Skeletal muscle tissue (tissue), 4 donors: ENCODE measurements around the gene EPHA8. TPM values are rescaled to one million over a fixed set of nuclear protein-coding genes. Genes with fewer than 3 reads are reported as not detected.

Experiments
- H3K27ac ChIP-seq: one replicate; pipeline ENCODE4 v1.7.0; 2013; ENCODE audit warnings: mild to moderate bottlenecking, low read depth, low read length, inconsistent platforms
- H3K27me3 ChIP-seq, 3 donors: one replicate each; pipeline ENCODE4 v1.7.0; 2013; ENCODE audit warnings: low read length in 3 of 3; ENCODE audit not compliant: control insufficient read depth in 3 of 3, insufficient read depth in 3 of 3
- H3K36me3 ChIP-seq, 3 donors: one replicate each; pipeline ENCODE4 v1.7.0; 2013; ENCODE audit warnings: low read length in 3 of 3; ENCODE audit not compliant: control insufficient read depth in 3 of 3, insufficient read depth in 3 of 3
- H3K4me1 ChIP-seq, 3 donors: one replicate each; pipeline ENCODE4 v1.7.0; 2013; ENCODE audit warnings: low read length in 3 of 3, mild to moderate bottlenecking in 3 of 3; ENCODE audit not compliant: control insufficient read depth in 3 of 3, insufficient read depth in 3 of 3
- H3K4me3 ChIP-seq, 3 donors: one replicate each; pipeline ENCODE4 v1.7.0; 2013; ENCODE audit warnings: low read length in 3 of 3
- H3K9ac ChIP-seq, 3 donors: one replicate each; pipeline ENCODE4 v1.7.0; 2013; ENCODE audit warnings: low read length in 3 of 3, mild to moderate bottlenecking in 3 of 3, moderate library complexity in 2 of 3, low read depth in 1 of 3
- H3K9me3 ChIP-seq, 3 donors: one replicate each; pipeline ENCODE4 v1.7.0; 2013; ENCODE audit warnings: low read length in 3 of 3; ENCODE audit not compliant: control insufficient read depth in 3 of 3
- total RNA-seq: library from RNA; depleted of rRNA; stranded (reverse); fragments of >200 nt; gene quantifications from one replicate; pipeline ENCODE4 v1.2.3, GENCODE V29; 2014
- donor health status: Osteomylitis.

EPHA8 gene
- total RNA-seq, 1 donor from 2014 or later, result not detected

GRCh38 chr1:22545141-22545540 lies 18.1 kb upstream of the EPHA8 start:
- Histone ChIP-seq H3K27me3 (peaks cover 31 to 53% (median 52%) of the 10 kb centered on the region in 3 donors), H3K4me1 (peaks cover 0 to 3% (median 0%) of the 10 kb centered on the region in 3 donors), H3K9ac (no peak overlapping the region), H3K27ac (no peak overlapping the region), H3K9me3 (no peaks in the 10 kb centered on the region), H3K4me3 (no peak overlapping the region), H3K36me3 (no peaks in the 10 kb centered on the region)

GRCh38 chr1:22547186-22547817 lies 16.0 kb upstream of the EPHA8 start:
- no peaks in the 10 kb centered on the region for H3K9me3 ChIP-seq
- H3K27ac ChIP-seq, result no peak overlapping the region
- H3K4me3 ChIP-seq, result no peak overlapping the region
- peaks cover 36 to 63% (median 59%) of the 10 kb centered on the region in 3 donors for H3K27me3 ChIP-seq
- peaks cover 0 to 3% (median 0%) of the 10 kb centered on the region in 3 donors for H3K4me1 ChIP-seq
- H3K36me3 ChIP-seq, result no peaks in the 10 kb centered on the region
- H3K9ac ChIP-seq, result no peak overlapping the region

- no peaks in the 10 kb centered on the region for H3K36me3 ChIP-seq
- H3K9ac ChIP-seq, result no peak overlapping the region
- H3K27ac ChIP-seq, result no peak overlapping the region
- H3K9me3 ChIP-seq, result no peaks in the 10 kb centered on the region
- no peak overlapping the region for H3K4me3 ChIP-seq
- peaks cover 42 to 63% (median 60%) of the 10 kb centered on the region in 3 donors for H3K27me3 ChIP-seq
- peaks cover 0 to 3% (median 0%) of the 10 kb centered on the region in 3 donors for H3K4me1 ChIP-seq
Observed at GRCh38 chr1:22547818-22548462, 15.3 kb upstream of the EPHA8 start.

- Histone ChIP-seq H3K9ac (no peak overlapping the region), H3K27ac (no peak overlapping the region), H3K36me3 (no peaks in the 10 kb centered on the region), H3K4me1 (peaks cover 0 to under 1% (median 0%) of the 10 kb centered on the region in 3 donors), H3K9me3 (no peaks in the 10 kb centered on the region), H3K4me3 (no peak overlapping the region), H3K27me3 (peaks cover 54 to 76% (median 73%) of the 10 kb centered on the region in 3 donors)
Observed at GRCh38 chr1:22550021-22550420, 13.3 kb upstream of the EPHA8 start.

DNA sequence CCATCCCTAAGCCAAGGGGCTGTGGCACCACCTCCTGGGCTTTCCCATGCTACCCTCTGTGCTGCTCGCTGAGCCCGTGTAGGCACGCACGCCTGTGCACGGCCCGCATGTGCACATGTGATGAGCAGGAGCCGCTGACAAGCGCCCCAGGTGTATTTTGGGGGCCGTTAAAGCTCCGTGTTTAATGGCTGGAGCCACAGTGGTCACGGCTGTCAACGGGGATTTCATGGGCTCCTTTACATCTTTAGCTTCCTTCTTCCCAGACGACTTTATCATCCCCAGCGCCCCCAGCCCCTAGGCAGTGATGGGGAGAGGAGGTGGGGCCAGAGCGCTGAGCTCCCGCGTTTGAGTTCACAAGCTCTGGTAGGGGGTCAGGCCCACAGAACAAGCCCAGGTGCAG lies 11.7 kb upstream of the EPHA8 start:
- peaks cover 56 to 76% (median 73%) of the 10 kb centered on the region in 3 donors for H3K27me3 ChIP-seq
- H3K4me1 ChIP-seq, result no peaks in the 10 kb centered on the region
- H3K4me3 ChIP-seq, result no peak overlapping the region
- H3K27ac ChIP-seq, result no peak overlapping the region
- no peaks in the 10 kb centered on the region for H3K36me3 ChIP-seq
- no peaks in the 10 kb centered on the region for H3K9me3 ChIP-seq
- H3K9ac ChIP-seq, result no peak overlapping the region

DNA sequence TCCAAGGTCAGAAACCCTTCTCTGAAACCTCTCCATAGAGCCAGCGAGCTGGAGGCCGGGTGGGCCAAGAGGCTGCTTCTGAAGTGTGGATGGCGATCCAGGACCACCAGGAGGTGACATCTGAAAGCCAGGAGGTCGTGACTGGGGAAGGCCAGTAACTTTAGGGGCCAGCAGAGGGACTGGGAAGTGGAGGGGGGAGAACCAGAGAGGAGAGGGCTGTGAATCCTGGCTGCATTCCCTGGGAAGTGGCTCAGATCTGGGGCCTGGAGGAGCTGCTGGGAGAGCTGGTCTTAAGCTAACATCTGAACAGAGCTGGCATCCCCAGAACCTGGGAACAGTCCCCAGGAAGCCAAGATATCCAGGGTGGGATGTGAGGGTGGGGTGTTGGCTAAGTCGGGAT lies 11.3 kb upstream of the EPHA8 start:
- Histone ChIP-seq H3K27me3 (peaks cover 56 to 76% (median 73%) of the 10 kb centered on the region in 3 donors), H3K4me3 (no peak overlapping the region), H3K4me1 (no peaks in the 10 kb centered on the region), H3K9me3 (no peaks in the 10 kb centered on the region), H3K36me3 (no peaks in the 10 kb centered on the region), H3K27ac (no peak overlapping the region), H3K9ac (no peak overlapping the region)

- Histone ChIP-seq H3K9me3 (no peaks in the 10 kb centered on the region), H3K4me1 (no peaks in the 10 kb centered on the region), H3K27ac (no peak overlapping the region), H3K4me3 (no peak overlapping the region), H3K9ac (no peak overlapping the region), H3K36me3 (no peaks in the 10 kb centered on the region), H3K27me3 (peaks cover 59 to 78% (median 71%) of the 10 kb centered on the region in 3 donors)
Observed at GRCh38 chr1:22553104-22553880, 10.0 kb upstream of the EPHA8 start.

DNA sequence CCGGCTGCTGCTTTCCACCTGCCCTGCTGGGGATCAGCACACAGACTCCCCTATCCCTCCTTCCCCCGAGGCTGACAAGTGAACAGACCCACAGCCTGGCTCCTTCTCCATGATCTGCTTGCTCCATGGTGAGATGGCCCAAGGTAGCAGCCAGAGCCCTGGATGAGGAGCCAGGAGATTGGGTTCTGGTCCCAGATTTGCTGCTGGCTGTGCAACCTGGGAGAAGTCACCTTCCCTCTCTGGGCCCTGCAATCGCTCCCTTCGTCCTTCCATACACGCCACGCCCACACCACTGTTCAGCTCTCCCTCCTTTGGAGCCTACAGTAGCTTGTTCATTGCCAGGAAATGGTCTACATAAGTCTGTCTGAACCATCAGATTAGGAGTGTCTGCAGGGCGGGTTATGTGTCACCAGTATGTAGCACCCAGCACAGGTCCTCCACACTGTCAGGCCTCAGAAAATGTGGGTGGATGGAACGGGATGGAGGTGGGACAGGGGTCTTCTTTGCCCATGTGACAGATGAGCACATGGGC lies 9.2 kb upstream of the EPHA8 start:
- Histone ChIP-seq H3K9ac (no peak overlapping the region), H3K9me3 (no peaks in the 10 kb centered on the region), H3K27ac (no peak overlapping the region), H3K4me1 (no peaks in the 10 kb centered on the region), H3K36me3 (no peaks in the 10 kb centered on the region), H3K27me3 (peaks cover 55 to 73% (median 65%) of the 10 kb centered on the region in 3 donors), H3K4me3 (no peak overlapping the region)

- Histone ChIP-seq H3K9me3 (no peaks in the 10 kb centered on the region), H3K27ac (no peak overlapping the region), H3K4me1 (no peaks in the 10 kb centered on the region), H3K4me3 (no peak overlapping the region), H3K36me3 (no peaks in the 10 kb centered on the region), H3K9ac (no peak overlapping the region), H3K27me3 (peaks cover 64 to 73% (median 70%) of the 10 kb centered on the region in 3 donors)
Observed at GRCh38 chr1:22555371-22555656, 8.0 kb upstream of the EPHA8 start.
